ENCODE results near the gene TMEM150C. TPM values are rescaled to one million over a fixed set of nuclear protein-coding genes. Genes with fewer than 3 reads are reported as not detected.

The TMEM150C gene
- total RNA-seq, 2 experiments from 2014 or later, result not detected

- H3K27me3 Mint-ChIP-seq, result no peaks in the 10 kb centered on the region
- ATAC-seq (ENCODE audit: poor library complexity), result no peak
- peaks cover 6% of the 10 kb centered on the region for H3K4me1 Mint-ChIP-seq (ENCODE audit: low read depth)
- ChIA-PET POLR2A (no interaction called here), CTCF (no interaction called here)
- H3K4me3 Mint-ChIP-seq, result no peak overlapping the region
- no peak overlapping the region for H3K27ac ChIP-seq (ENCODE audit: low read depth in 1 of 2, low read length in 2 of 2)
- DNase-seq, result no peak
- no peak for TF ChIP-seq CTCF (IDR thresholded peaks at IDR 0.05)
- H3K4me3 ChIP-seq (ENCODE audit: low read length), result no peak overlapping the region
- H3K9me3 ChIP-seq (ENCODE audit: control insufficient read depth in 1 of 2, insufficient read depth in 1 of 2, low read length in 2 of 2), result no peaks in the 10 kb centered on the region
- H3K27me3 ChIP-seq (ENCODE audit: control insufficient read depth in 1 of 2, insufficient read depth in 2 of 2, low read length in 2 of 2), result no peaks in the 10 kb centered on the region
- H3K36me3 ChIP-seq (ENCODE audit: insufficient read depth, low read length), result peaks cover 58% of the 10 kb centered on the region
- peaks cover 85% of the 10 kb centered on the region for H3K36me3 Mint-ChIP-seq (ENCODE audit: low read depth)
- no peak overlapping the region for H3K27ac Mint-ChIP-seq
- H3K4me1 ChIP-seq (ENCODE audit: insufficient read depth, low read length), result no peaks in the 10 kb centered on the region
- intact Hi-C loops (cut with DNase I, micrococcal nuclease), result loop anchor here in 1 of 2 experiments (10.0 kb wide), 1 partner anchor 1006 kb away; no protein-coding TSS in a partner anchor
- no peaks in the 10 kb centered on the region for H3K9me3 Mint-ChIP-seq
Observed at GRCh38 chr4:82458729-82459128, 103.1 kb downstream of the TMEM150C start.

GRCh38 chr4:82457266-82457665, 104.5 kb downstream of the TMEM150C start:
- no peaks in the 10 kb centered on the region for H3K9me3 ChIP-seq (ENCODE audit: control insufficient read depth in 1 of 2, insufficient read depth in 1 of 2, low read length in 2 of 2)
- no peak for TF ChIP-seq CTCF (IDR thresholded peaks at IDR 0.05)
- H3K4me3 Mint-ChIP-seq, result no peak overlapping the region
- ChIA-PET POLR2A (interaction anchor here (0.7 kb wide), 1 partner anchor 18 kb away, joined by 3 read pairs; no protein-coding TSS in a partner anchor), CTCF (no interaction called here)
- H3K27me3 Mint-ChIP-seq, result no peaks in the 10 kb centered on the region
- H3K27ac ChIP-seq (ENCODE audit: low read depth in 1 of 2, low read length in 2 of 2), result no peak overlapping the region
- H3K27me3 ChIP-seq (ENCODE audit: control insufficient read depth in 1 of 2, insufficient read depth in 2 of 2, low read length in 2 of 2), result no peaks in the 10 kb centered on the region
- peaks cover 68% of the 10 kb centered on the region for H3K36me3 ChIP-seq (ENCODE audit: insufficient read depth, low read length)
- H3K4me3 ChIP-seq (ENCODE audit: low read length), result no peak overlapping the region
- intact Hi-C loops (cut with DNase I, micrococcal nuclease), result loop anchor here in 1 of 2 experiments (10.0 kb wide), 1 partner anchor 1008 kb away; no protein-coding TSS in a partner anchor
- no peak for ATAC-seq (ENCODE audit: poor library complexity)
- peaks cover 86% of the 10 kb centered on the region for H3K36me3 Mint-ChIP-seq (ENCODE audit: low read depth)
- no peaks in the 10 kb centered on the region for H3K4me1 ChIP-seq (ENCODE audit: insufficient read depth, low read length)
- peaks cover 1% of the 10 kb centered on the region for H3K4me1 Mint-ChIP-seq (ENCODE audit: low read depth)
- DNase-seq, result no peak
- no peak overlapping the region for H3K27ac Mint-ChIP-seq
- no peaks in the 10 kb centered on the region for H3K9me3 Mint-ChIP-seq

- Mint-ChIP-seq H3K4me1 (ENCODE audit: low read depth) (peaks cover 17% of the 10 kb centered on the region), H3K4me3 (no peak overlapping the region), H3K36me3 (ENCODE audit: low read depth) (peaks cover 84% of the 10 kb centered on the region), H3K27ac (no peak overlapping the region), H3K27me3 (no peaks in the 10 kb centered on the region), H3K9me3 (no peaks in the 10 kb centered on the region)
- TF ChIP-seq CTCF (IDR thresholded peaks at IDR 0.05), result no peak
- H3K9me3 ChIP-seq (ENCODE audit: control insufficient read depth in 1 of 2, insufficient read depth in 1 of 2, low read length in 2 of 2), result no peaks in the 10 kb centered on the region
- peaks cover 79% of the 10 kb centered on the region for H3K36me3 ChIP-seq (ENCODE audit: insufficient read depth, low read length)
- no peaks in the 10 kb centered on the region for H3K27me3 ChIP-seq (ENCODE audit: control insufficient read depth in 1 of 2, insufficient read depth in 2 of 2, low read length in 2 of 2)
- H3K4me3 ChIP-seq (ENCODE audit: low read length), result no peak overlapping the region
- no peaks in the 10 kb centered on the region for H3K4me1 ChIP-seq (ENCODE audit: insufficient read depth, low read length)
- CTCF ChIA-PET, result interaction anchor here (2.5 kb wide), 1 partner anchor 23 kb away, joined by 6 read pairs; no protein-coding TSS in a partner anchor
- intact Hi-C loops (cut with DNase I, micrococcal nuclease), result loop anchor here in 1 of 2 experiments (10.0 kb wide), 1 partner anchor 1013 kb away; no protein-coding TSS in a partner anchor
- POLR2A ChIA-PET, result no interaction called here
- no peak for ATAC-seq (ENCODE audit: poor library complexity)
- H3K27ac ChIP-seq (ENCODE audit: low read depth in 1 of 2, low read length in 2 of 2), result no peak overlapping the region
- no peak for DNase-seq
Observed at GRCh38 chr4:82452026-82452425, 109.8 kb downstream of the TMEM150C start.

Data from CD4-positive, alpha-beta T cell (primary cell).